HG03060 (cell line): Measurements from ENCODE around the gene C5.
"Not testable (repeated sequence)": the region's sequence is repeated elsewhere in the genome, so short reads cannot be mapped to it uniquely, and the experiment has no call there.

ENCODE experiments used
- ATAC-seq: cut with Tn5 transposase; IDR thresholded peaks from one replicate; pipeline ENCODE4 v1.9.1; 2021; ENCODE audit warnings: low read depth, moderate number of reproducible peaks; ENCODE audit not compliant: unreplicated experiment

Gene C5

DNA sequence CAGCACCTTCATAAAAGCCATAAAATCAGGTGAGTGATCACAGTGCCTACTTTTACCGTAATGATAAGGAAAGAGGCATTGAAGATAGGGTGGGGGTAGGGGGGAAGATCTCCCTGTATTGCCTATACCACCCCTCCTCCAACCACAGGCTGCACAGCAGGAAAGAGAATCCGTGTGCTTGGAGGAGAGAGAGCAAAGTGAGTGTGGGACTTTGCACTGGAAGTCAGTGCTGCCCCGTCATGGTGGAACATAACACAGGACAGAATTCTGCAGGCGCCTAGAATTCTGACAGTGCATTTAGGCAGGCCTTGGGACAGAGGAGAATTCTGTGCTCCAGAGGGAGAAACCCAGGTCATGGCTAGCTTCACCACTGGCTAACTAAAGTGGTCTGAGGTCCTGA lies 3.5 kb upstream of the C5 start:
- ATAC-seq = no peak

DNA sequence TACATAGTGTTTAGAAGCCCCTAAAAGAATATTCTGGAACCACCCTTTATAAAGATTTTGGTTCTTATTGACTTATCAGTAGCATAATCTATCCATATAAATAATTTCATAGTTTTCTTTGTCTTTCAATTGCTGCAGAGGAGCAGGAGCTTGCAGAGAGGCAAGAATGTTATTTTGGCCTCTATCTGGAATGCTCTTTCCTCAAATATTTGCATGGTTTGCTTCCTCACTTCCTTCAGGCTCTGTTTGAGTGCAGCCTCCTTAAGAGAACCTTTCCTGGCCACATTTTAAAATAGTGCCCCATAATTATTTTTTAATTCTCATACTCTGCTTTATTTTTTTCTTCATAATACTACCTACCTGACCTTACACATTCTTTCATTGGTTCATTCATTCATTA lies 1.5 kb downstream of the C5 start:
- ATAC-seq = no peak

DNA sequence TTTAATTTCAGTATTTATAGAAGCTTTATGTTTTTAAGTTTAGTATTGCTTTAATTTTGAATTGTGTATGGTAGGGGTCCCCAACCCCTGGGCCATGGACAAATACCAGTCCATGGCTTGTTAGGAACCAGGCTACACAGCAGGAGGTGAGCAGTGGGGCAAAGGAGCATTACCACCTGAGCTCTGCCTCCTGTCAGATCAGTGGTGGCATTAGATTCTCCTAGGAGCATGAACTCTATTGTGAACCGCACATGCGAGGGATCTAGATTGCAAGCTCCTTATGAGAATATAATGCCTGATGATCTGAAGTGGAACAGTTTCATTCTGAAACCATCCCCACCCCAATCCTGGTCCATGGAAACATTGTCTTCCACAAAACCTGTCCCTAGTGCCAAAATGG lies 1.9 kb downstream of the C5 start:
- ATAC-seq = no peak

DNA sequence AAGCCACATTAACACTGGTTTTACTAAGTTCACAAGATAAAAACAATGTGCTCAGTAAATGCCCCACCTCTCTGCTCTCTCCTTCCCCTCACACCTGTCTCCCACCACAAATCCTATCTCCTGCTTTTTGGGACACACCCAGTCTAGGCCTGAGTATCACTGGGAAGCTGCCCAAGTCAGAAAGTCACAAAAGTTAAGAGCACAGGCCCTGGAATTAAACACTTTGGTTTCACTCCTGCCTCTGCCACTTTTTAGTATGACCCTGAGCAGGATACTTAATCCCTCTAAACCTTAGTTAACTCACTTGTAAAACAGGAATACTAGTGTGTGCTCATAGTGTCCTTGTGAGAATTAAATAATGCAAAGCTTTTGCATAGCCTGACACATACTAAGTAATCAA lies 11.3 kb downstream of the C5 start:
- ATAC-seq = no peak

DNA sequence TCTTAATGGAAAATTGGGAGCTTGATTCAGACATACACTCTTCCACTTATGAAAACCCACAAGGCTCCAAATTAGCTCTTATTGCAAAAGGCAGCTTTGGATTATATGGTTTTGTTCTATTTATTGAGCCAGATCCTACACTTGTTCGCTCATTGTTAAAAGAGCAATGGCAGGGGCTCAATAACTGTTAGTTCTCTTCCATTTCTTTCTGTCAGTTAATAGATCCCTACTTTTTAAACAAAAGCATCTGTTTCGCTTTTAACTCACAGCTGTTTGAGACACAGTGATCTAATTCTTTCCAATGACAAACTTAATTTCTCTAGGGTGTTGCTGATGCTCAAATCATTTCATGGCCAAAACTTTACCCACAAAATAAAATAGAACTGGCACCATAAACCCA lies 11.7 kb downstream of the C5 start:
- ATAC-seq = no peak

DNA sequence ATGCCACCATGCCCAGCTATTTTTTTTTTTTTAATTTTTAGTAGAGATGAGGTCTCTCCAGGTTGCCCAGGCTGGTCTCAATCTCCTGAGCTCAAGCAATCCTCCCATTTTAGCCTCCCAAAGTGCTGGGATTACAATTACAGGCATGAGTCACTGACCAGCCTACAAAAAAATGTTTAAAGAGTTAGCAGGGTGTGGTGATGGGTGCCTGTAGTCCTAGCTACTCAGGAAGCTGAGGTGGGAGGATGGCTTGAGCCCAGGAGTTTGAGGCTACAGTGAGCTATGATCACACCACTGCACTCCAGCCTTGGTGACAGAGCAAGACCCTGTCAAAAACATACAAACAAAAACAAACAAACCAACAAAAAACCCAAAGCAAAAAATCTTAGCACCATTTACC lies 14.4 kb downstream of the C5 start:
- not testable (repeated sequence) for ATAC-seq

DNA sequence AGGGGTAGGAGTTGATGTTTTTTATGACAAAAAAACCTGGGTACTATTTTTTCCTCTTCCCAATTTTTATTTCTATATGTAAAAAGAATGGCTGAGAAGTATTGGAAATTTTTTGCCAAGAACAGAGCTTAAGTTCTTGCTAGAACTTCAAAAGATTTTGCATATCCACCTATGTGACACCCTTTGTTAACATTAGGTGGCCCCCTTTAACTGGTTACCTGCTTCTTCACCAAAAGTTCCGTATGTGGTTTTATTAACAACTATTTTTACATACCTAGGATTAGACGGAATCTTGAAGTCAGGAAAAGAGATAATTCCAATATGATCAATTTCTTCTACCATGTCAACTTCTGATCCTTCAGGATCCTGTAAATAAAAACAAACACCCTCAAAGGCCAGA lies 15.5 kb downstream of the C5 start:
- no peak for ATAC-seq

DNA sequence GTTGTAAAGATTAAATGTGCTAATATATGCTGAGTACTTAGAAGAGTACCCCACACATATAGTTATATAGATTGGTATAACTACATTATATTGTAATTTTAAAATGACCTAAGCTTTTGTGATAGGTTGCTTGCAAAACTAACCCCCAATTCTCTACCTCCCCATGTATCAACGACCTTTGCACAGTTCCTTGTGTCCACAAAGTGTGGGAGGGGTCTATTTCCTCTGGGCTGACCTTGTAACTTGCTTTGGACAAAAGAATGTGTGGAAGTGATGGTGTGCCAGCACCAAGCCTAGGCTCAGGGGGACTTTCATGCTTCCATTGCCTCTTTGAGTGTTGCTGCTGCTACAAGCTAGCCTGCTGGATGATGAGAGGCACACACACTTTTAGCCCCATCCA lies 20.6 kb downstream of the C5 start:
- no peak for ATAC-seq

DNA sequence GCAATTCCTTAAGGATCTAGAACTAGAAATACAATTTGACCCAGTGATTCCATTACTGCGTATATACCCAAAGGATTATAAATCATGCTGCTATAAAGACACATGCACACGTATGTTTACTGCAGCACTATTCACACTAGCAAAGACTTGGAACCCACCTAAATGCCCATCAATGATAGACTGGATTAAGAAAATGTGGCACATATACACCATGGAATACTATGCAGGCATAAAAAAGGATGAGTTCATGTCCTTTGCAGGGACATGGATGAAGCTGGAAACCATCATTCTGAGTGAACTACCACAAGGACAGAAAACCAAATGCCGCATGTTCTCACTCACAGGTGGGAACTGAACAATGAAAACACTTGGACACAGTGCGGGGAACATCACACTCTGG lies 21.8 kb downstream of the C5 start:
- ATAC-seq = not testable (repeated sequence)

DNA sequence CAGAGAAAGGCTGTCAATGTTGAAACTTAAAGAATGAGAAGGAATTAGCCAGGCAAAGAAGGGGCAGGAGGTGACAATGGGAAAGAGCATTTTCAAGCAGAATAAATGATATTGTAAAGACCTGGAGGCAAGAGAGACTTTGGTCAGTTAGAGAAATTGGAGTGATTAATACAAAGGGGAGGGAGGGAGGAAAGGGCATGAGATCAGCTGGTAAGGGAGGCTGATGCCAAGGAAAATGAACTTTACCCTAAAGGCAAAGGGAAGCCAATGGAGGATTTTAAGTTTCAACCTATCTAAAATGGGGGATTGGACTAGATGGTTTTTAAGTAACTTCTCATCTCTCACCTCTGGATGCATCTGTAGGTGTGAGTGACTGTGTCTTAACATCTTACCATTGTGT lies 23.3 kb downstream of the C5 start:
- ATAC-seq = no peak

DNA sequence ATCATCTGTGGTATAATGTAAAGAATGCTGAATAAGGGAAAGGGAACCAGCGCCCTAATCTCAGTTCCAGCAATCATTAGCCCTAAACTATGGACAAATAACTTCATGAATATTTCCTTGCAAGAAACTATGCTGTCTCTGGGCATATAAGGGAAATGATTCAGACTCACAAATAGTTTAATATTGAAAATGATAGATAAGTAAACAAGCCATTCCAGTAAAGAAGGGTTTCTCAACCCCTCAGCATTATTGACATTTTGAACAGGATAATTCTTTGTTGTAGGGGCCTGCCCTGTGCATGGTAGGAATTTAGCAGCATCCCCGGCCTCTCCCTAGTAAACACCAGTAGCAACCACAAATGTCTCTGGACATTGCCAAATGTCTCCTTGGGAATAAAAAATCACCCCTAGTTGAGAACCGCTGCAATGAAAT lies 23.8 kb downstream of the C5 start:
- no peak for ATAC-seq

DNA sequence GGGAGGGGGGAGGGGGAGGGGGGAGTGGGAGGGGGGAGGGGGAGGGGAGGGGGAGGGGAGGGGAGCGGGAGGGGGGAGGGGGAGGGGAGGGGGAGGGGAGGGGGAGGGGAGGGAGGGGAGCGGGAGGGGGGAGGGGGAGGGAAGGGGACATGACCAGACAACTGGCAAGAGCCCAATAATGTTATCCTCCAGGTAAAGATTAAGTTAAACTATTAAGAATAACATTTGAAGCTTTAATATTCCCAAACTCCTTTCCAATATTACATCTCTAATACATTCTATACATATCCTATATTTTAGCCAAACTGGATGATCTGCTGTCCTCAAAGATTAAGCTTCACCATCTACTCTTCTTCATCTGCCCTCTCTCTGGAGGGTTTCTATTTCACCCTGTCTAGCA lies 25.8 kb downstream of the C5 start:
- ATAC-seq = no peak

DNA sequence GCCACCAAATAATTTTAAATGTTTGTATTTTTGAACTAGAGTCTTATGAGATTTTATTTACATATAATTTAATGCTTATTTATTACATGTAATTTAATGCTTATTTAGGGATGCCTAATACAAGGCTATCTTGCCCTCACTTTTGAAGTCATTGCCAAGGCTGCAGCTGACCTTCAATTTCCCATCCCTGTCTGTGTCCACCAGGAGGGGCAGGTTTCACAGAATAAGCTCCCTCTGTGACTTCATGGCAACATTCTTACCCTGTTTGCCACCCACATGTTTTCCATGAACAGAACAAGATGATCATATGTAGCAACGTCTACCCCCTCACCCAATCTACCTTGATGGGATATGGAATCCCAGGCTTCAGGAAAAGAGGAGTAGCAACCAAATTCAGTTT lies 27.0 kb downstream of the C5 start:
- no peak for ATAC-seq

DNA sequence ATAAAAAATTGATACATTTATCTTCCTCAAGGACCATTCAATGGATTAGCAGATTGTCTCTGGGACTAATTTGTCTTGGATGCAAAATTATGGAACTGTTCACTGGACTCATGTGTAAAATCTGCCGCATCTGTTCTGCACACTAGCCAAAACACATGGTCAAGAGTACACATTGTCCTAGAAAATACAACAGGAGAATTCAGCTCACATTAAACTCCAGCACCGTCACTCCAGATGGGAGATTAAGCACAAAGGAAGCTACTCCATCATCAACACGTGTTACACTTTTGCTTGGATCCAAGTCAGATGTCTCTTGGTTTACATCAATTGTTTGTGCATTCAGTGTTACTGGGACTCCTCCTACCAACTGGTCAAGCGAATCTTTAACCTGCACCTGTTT lies 28.8 kb downstream of the C5 start:
- no peak for ATAC-seq

DNA sequence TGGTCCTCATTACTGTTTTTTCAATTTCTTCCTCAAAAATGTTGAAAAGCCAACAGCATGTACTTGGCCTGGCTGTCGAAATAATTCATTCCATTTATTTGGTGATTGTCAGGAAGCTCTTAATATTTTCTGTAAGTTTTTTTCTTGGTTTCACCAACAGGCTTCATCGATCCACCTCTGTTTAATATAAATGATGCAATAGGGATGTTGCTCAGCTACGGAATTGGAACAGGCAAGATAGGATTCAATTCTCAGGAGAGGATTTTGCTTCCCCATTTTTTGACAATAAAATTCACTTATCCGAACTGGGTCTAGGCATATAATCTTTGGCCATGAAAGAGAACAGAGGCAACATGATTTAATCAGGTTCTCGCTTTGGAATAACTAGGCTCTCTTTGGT lies 30.8 kb downstream of the C5 start:
- no peak for ATAC-seq

DNA sequence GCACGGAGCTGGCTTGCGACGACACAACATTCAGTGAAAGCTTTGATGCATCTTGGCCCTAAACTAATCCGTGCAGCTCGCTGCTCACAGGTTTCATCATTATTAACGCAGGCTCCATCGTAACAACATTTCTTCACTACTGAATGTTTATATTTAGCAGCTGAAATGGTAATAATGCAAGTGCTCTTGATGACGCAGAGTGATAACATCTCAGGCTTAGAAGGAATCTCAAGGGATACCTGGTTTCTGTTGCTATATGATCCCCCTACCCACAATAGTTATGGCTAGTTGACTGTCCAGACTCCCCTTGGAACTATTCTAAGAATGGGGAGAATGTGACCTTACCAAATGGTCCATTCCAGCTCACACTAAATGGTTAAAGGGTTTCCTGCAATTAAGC lies 36.2 kb downstream of the C5 start:
- no peak for ATAC-seq

DNA sequence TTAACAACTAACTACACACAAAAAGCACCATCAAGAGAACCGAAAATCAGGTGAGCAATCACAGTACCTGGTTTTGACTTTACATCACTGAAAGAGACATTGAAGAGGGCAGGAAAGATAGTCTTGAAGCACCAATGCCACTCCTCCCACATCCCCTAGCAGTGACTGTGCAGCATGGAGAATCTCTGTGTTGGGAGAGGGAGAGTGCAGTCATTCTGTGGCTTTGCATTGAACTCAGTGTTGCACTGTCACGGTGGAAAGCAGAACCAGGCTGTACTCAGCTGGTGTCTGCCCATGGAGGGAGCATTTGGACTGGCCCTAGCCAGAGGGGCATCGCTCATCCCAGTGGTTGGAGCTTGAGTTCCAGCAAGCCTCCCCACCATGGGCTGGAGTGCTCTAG lies 40.4 kb downstream of the C5 start:
- no peak for ATAC-seq

DNA sequence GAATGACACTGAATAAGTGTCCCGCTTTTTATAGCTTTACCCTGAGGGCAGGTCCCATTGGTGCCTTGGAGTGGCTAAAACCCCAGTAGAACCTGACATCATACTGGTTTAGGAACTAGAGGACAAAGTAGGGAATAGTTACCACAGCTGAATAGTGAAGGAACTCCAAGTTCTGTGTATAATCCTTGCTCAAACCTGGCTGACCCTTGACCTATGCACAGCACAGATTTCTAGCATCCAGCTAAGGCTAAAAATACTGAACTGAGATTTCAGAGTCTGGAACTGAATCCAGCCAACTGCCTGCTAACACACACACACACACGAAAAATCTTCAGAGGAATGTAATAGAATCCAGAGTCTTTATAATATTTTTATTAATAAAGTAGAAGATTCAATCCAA lies 50.8 kb downstream of the C5 start:
- no peak for ATAC-seq

DNA sequence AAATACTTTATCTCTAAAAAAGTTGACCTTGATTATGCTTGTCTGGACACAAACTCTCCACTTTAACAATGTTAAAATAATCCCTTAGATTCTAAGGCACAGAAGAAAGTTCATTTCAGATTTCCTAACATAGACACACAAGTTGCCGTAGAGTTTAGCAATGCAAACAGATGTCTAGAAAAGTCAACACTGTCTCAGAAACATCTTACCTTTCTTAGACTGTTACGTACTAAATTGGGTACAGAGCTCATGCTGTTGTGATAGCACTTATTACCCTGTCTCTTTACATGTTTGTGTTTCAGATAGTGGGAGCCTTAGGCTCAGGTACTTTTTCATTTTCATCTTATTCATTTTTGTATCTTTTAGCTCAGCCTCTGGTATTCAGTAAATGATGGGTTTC lies 52.0 kb downstream of the C5 start:
- ATAC-seq = no peak

DNA sequence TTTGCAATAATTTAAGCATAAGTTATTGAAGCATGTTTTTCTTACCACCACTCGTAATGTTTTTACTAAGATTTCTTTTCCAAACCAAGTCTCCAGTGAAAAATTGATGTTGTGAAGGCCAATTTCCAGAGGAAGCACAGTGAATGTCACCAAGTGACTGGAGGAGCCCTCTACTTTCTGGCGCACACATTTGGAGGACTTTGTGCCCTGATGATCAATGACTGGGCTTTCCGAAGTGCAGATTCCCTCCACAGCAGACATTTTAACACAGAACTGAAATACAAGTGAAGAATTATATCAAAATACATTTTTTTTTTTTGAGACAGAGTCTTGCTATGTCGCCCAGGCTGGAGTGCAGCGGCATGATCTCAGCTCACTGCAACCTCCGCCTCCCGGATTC lies 52.6 kb downstream of the C5 start:
- no peak for ATAC-seq

DNA sequence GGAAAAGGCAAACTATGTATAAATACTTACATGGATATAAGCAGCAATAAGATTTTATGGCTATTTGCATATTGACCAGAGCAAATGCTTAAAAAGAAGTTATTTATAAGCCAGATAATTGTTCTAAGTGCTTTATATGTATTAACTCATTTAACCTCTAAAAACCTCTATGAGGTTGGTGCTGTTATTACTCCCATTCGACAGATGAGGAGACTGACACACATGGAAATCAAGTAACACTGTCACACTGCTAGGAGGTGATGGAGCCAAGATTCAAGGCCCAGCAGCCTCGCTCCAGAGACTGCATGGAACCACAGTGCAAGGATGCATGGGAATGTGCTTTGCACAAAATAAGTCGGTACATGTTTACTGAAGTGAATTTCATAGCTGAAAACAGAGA lies 53.7 kb downstream of the C5 start:
- ATAC-seq = no peak

DNA sequence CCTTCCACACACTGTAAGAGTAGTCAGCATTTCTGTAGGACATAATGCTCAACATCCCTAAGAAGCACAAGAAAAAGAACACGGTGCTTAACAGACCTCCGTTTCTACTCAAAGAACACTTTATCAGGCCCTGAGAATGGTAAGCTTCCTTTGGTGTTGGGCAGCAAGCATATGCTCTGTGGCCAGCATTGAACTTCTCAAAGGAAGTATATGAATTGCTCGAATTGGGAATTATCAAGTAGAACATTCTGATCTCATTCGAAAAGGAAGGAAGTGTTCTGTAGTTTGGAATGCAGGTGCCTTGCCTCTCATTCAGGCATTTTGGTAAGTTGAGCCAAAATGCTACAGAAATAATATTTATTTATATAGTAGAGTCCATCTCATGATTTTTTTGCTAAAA lies 61.0 kb downstream of the C5 start:
- no peak for ATAC-seq

DNA sequence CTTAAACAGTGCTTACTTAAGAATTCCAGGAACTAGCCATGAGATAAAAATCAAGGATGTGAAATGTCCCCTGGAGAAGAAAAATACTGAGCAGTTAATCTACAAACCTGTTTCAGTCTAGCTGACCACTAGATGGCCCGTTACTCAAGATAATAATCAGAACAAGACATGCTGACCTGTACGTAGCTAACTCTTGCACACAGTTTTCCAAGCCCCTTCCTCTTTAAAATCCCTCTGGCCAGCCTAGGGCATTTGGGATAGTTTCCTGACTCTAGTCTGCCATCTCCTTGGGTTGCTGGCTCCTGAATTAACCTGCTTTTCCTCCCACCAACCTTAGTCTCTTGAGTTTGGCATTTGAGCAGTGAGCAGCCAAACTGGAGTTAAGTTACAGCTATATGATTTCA lies 64.3 kb downstream of the C5 start:
- ATAC-seq = no peak
